ENCODE measurements around the gene CDIPT.
"Not testable (repeated sequence)": the region's sequence is repeated elsewhere in the genome, so short reads cannot be mapped to it uniquely, and the experiment has no call there.

The CDIPT gene

GRCh38 chr16:29858149-29858849, 4.7 kb downstream of the CDIPT start:
- DNase-seq (ENCODE audit: low read depth in 2 of 2), result no peak

DNA sequence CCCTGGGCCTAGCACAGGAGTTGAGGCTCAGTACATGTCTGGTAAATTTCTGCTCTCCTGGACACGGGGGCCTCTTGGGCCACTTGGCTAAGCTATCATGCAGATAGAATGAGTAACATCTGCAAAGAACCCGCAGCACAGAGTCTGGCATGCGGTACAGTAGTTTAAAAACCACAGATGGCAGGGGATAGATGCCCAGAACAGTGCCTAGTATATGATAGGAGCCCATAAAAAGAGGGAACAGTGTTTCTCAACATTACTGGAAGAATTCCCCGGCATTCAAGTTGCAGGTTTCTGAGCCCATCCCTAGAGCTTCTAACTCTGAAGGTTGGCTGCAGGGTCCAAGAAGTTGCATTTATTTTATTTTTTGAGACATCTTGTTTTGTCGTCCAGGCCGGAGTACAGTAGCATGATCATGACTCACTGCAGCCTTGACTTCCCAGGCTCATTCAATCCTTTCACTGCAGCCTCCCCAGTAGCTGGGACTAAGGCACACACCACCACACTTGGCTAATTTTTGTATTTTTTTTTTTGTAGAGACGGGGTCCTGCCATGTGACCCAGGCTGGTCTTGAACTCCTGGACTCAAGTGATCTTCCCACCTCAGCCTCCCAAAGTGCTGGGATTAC, 5.8 kb downstream of the CDIPT start:
- DNase-seq (ENCODE audit: low read depth in 2 of 2), result no peak

- no peak for DNase-seq (ENCODE audit: low read depth in 2 of 2)
These were observed 8.4 kb downstream of the CDIPT start for GRCh38 chr16:29854520-29855100.

GRCh38 chr16:29852654-29853053, 10.4 kb downstream of the CDIPT start:
- no peak for DNase-seq (ENCODE audit: low read depth in 2 of 2)

DNA sequence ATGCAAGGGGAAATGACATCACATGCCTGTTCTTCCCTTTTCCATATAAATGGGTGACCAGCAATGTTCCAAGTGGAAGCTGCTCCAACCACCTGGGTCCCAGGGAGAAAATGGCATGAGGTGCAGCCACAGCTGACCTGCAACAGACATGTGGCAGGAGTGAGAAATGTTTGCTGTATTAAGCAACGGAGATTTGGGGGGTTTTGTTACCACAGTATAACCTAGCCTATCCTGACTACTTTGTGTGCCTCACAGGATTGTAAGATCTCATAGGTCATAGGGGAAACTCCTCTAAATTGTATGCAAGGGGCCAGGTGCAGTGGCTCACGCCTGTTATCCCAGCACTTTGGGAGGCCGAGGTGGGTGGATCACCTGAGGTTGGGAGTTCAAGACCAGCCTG, 12.0 kb downstream of the CDIPT start:
- DNase-seq (ENCODE audit: low read depth in 2 of 2), result no peak

DNA sequence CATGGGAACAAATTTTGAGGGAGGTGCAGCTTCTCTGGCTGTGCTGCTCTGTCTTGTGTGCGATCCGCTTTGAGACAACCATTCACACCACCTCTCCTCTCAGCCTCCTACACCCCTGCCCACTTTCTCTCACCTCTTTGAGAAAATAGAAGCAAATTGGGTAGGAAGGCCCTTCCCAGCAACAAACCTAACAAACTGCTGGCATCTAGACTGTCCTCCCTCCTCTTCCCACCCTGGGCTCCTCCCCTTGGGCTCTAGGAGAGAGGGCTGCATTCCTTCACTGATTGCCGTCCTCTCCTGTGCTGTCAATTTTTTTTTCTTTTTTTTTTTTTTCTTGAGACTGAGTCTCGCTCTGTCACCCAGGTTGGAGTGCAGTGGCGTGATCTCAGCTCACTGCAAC, 13.5 kb downstream of the CDIPT start:
- no peak for DNase-seq (ENCODE audit: low read depth in 2 of 2)

DNA sequence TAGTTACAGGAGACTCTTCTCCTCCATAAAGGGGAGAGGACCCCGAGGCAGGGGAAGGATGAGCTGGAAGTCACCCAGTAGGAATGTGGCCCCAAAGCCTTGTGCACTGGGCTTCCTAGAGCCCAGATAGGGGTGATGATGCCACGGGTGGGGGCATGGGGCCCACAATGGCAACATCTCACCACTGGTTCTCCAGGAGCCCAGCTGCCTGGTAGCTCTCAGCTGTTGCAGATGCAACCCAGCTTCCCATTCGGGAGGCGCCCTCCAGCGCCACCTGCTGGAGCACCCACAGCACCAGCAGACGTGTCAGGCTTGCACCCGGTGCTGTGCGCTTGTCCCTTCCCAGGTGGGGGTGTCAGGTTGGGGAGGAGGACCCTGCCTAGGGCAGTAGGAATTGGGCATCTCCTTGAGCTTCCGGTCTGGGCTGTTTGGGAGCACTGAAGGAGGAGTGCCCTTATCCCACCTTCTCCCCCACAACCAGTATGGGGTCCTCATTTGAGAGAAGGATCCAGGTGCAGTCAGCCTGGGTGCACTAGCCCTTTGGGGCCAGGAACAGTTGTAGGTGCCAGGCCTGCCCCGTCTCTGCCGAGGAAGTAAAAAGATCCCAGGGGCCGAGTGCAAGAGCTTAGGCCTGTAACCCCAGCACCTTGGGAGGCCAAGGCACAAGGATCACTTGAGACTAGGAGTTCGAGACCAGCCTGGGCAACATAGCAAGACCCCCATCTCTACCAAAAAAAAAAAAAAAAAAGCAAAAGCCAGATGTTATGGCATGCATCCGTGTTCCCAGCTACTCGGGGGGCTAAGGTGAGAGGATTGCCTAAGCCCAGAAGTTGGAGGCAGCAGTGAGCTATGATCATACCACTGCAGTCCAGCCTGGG, 14.4 kb downstream of the CDIPT start:
- peak; percentile 71 to 73 for DNase-seq (ENCODE audit: low read depth in 2 of 2)

DNA sequence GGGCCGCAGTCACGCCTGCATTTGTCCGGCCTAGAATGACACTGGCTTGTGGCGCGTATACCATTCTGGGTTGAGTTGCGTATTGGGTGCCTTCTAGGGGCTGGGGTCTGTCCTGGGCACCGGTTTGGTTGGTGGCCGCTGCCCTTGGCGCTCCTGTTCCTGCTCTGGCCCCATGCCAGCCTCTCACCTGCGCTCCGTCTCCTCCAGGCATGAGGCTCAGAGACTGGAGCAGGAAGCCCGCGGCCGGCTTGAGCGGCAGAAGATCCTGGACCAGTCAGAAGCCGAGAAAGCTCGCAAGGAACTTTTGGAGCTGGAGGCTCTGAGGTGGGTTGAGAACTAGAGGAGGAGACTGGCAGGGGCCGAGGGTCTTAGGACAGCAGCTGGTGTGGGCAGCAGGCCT, 17.4 kb downstream of the CDIPT start:
- DNase-seq (ENCODE audit: low read depth in 2 of 2), result no peak

DNA sequence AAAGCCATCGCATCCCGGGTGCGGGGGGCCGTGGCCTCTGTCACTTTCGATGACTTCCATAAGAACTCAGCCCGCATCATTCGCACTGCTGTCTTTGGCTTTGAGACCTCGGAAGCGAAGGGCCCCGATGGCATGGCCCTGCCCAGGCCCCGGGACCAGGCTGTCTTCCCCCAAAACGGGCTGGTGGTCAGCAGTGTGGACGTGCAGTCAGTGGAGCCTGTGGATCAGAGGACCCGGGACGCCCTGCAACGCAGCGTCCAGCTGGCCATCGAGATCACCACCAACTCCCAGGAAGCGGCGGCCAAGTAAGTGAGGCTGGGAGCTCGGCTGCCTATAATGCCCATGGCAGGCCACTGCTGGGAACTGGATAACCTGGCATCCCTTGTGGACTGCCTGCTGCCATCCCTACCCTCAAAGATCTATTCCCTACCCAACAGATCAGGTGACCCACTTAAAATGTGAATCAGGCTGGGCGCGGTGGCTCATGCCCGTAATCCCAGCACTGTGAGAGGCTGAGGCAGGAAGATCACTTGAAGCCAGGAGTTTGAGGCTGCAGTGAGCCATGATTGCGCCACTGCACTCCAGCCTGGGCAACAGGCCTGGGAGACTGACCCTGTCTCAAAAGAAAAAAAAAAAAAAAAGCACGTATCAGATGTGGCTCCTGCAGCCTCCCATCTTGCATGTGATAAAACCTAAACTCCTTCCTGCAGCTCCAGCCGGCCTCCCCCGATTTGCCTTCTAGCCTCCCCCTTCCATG, 18.3 kb downstream of the CDIPT start:
- no peak for DNase-seq (ENCODE audit: low read depth in 2 of 2)

- no peak for DNase-seq (ENCODE audit: low read depth in 2 of 2)
These were observed 19.1 kb downstream of the CDIPT start for GRCh38 chr16:29843931-29844330.

- no peak for DNase-seq (ENCODE audit: low read depth in 2 of 2)
These were observed 20.2 kb downstream of the CDIPT start for GRCh38 chr16:29842732-29843346.

GRCh38 chr16:29841631-29842030, 21.4 kb downstream of the CDIPT start:
- no peak for DNase-seq (ENCODE audit: low read depth in 2 of 2)

GRCh38 chr16:29840240-29840639, 22.8 kb downstream of the CDIPT start:
- DNase-seq (ENCODE audit: low read depth in 2 of 2), result no peak

DNA sequence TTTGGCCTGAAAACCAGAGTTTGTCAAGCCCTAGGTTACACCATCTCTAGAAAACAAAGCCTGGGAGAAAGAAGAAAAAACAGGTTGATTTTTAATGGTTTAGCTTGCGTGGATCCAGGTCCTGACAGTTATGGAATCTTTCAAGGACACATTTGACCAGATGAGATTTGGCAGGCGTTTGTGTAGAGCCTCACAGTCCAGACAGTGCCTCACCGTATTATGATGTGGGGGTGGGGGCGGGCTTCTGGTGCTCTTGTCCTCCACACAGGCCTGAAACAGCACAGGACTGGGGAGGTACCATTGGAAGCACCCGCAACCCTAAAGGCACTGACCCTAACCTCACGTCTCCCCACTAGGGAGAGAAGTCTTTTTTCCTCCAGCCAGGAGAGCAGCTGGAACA, 23.2 kb downstream of the CDIPT start:
- DNase-seq (ENCODE audit: low read depth in 2 of 2), result no peak

DNA sequence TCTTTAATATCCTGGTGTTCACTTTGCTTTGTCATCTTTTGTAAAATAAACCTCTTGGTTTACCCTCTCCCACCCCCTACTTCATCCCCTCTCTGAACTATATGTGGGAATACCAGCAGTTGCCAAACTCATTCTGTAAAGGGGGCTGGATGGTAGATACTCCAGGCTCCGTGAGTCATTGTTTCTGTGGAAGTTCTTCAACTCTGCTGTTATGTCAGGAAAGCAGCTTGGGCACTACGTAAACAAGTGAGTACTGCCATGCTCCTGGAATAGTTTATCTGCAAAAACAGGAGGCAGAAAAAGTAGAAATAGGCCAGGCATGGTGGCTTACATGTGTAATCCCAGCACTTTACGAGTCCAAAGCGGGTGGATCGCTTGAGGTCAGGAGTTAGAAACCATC, 25.2 kb downstream of the CDIPT start:
- no peak for DNase-seq (ENCODE audit: low read depth in 2 of 2)

- no peak for DNase-seq (ENCODE audit: low read depth in 2 of 2)
These were observed 26.4 kb downstream of the CDIPT start for GRCh38 chr16:29836623-29837022.

DNA sequence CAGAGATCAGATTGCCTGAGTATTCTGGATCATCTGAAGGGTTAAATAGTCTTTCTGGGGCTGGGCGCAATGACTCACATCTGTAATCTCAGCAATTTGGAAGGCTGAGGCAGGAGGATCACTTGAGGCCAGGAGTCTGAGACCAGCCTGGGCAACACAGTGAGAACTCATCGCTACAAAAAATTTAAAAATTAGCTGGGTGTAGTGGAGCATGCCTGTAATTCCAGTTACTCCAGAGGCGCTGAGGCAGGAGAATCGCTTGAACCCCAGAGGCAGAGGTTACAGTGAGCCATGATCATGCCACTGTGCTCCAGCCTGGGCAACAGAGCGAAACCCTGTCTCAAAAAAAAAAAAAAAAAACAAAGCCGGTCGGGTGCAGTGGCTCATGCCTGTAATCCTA, 27.1 kb downstream of the CDIPT start:
- DNase-seq (ENCODE audit: low read depth in 2 of 2), result no peak

GRCh38 chr16:29834079-29834478, 28.9 kb downstream of the CDIPT start:
- no peak for DNase-seq (ENCODE audit: low read depth in 2 of 2)

GRCh38 chr16:29833219-29833618, 29.8 kb downstream of the CDIPT start:
- DNase-seq (ENCODE audit: low read depth in 2 of 2), result not testable (repeated sequence)

- no peak for DNase-seq (ENCODE audit: low read depth in 2 of 2)
These were observed 31.5 kb downstream of the CDIPT start for GRCh38 chr16:29831490-29831889.

- no peak for DNase-seq (ENCODE audit: low read depth in 2 of 2)
These were observed 32.3 kb downstream of the CDIPT start for GRCh38 chr16:29830774-29831173.
